GM10266 (cell line): ENCODE data around the gene CENPW.

ENCODE experiments used
- DNase-seq: peaks from one replicate; pipeline ENCODE4 v3.0.0; 2012; ENCODE audit errors: extremely low spot score
- CTCF ChIP-seq: IDR thresholded peaks from 2 replicates; pipeline ENCODE4 v1.5.1; 2012; ENCODE audit warnings: mild to moderate bottlenecking, low read depth; ENCODE audit not compliant: control insufficient read depth, insufficient read depth; ENCODE audit errors: missing control alignments

The CENPW gene

GRCh38 chr6:126312013-126312665 lies 27.8 kb upstream of the CENPW start:
- TF ChIP-seq CTCF: peak; percentile 17
- no peak for DNase-seq

GRCh38 chr6:126313941-126314340 lies 26.0 kb upstream of the CENPW start:
- DNase-seq: no peak
- TF ChIP-seq CTCF: no peak

- DNase-seq: no peak
- no peak for TF ChIP-seq CTCF
These were observed 21.1 kb upstream of the CENPW start for GRCh38 chr6:126318797-126319196.

- no peak for TF ChIP-seq CTCF
- no peak for DNase-seq
These were observed 6.2 kb upstream of the CENPW start for GRCh38 chr6:126333729-126334128.

- no peak for TF ChIP-seq CTCF
- no peak for DNase-seq
These were observed 4.7 kb upstream of the CENPW start for GRCh38 chr6:126335210-126335609.

GRCh38 chr6:126337323-126337722 lies 2.6 kb upstream of the CENPW start:
- TF ChIP-seq CTCF: no peak
- peak; percentile 10 for DNase-seq

- DNase-seq: no peak
- no peak for TF ChIP-seq CTCF
These were observed 1.2 kb downstream of the CENPW start for GRCh38 chr6:126341126-126341525.
